ENCODE measurements around the gene TMEM131L.
"Not testable (repeated sequence)": the region's sequence is repeated elsewhere in the genome, so short reads cannot be mapped to it uniquely, and the experiment has no call there.

The TMEM131L gene

GRCh38 chr4:153449338-153449737, 16.8 kb upstream of the TMEM131L start:
- no peak for DNase-seq (ENCODE audit: low spot score)

GRCh38 chr4:153450544-153450917, 15.6 kb upstream of the TMEM131L start:
- no peak for DNase-seq (ENCODE audit: low spot score)

- not testable (repeated sequence) for DNase-seq (ENCODE audit: low spot score)
Measured at GRCh38 chr4:153451145-153451544, 15.0 kb upstream of the TMEM131L start.

- DNase-seq (ENCODE audit: low spot score), result peak; percentile 34
Measured at GRCh38 chr4:153451911-153452657, 14.1 kb upstream of the TMEM131L start.

GRCh38 chr4:153452658-153453378, 13.3 kb upstream of the TMEM131L start:
- DNase-seq (ENCODE audit: low spot score), result no peak

- no peak for DNase-seq (ENCODE audit: low spot score)
Measured at GRCh38 chr4:153453402-153453801, 12.8 kb upstream of the TMEM131L start.

GRCh38 chr4:153458969-153459368, 7.2 kb upstream of the TMEM131L start:
- DNase-seq (ENCODE audit: low spot score), result no peak

- not testable (repeated sequence) for DNase-seq (ENCODE audit: low spot score)
Measured at GRCh38 chr4:153461549-153461948, 4.6 kb upstream of the TMEM131L start.

GRCh38 chr4:153464068-153464467, 2.1 kb upstream of the TMEM131L start:
- DNase-seq (ENCODE audit: low spot score), result no peak

GRCh38 chr4:153465140-153465539, 1.0 kb upstream of the TMEM131L start:
- DNase-seq (ENCODE audit: low spot score), result no peak

GRCh38 chr4:153465615-153466080, 512 bp upstream of the TMEM131L start:
- DNase-seq (ENCODE audit: low spot score), result peak; percentile 63

- peak; percentile 77 for DNase-seq (ENCODE audit: low spot score)
Measured at GRCh38 chr4:153466949-153467896, 1.1 kb downstream of the TMEM131L start.

GRCh38 chr4:153467897-153468262, 1.7 kb downstream of the TMEM131L start:
- no peak for DNase-seq (ENCODE audit: low spot score)

GRCh38 chr4:153468587-153468986, 2.4 kb downstream of the TMEM131L start:
- DNase-seq (ENCODE audit: low spot score), result no peak

- no peak for DNase-seq (ENCODE audit: low spot score)
Measured at GRCh38 chr4:153469031-153469430, 2.9 kb downstream of the TMEM131L start.

GRCh38 chr4:153471071-153471697, 5.0 kb downstream of the TMEM131L start:
- not testable (repeated sequence) for DNase-seq (ENCODE audit: low spot score)

- DNase-seq (ENCODE audit: low spot score), result no peak
Measured at GRCh38 chr4:153471698-153472093, 5.5 kb downstream of the TMEM131L start.

GRCh38 chr4:153472122-153473037, 6.2 kb downstream of the TMEM131L start:
- no peak for DNase-seq (ENCODE audit: low spot score)

GRCh38 chr4:153474251-153474650, 8.1 kb downstream of the TMEM131L start:
- DNase-seq (ENCODE audit: low spot score), result no peak

GRCh38 chr4:153476829-153477574, 10.8 kb downstream of the TMEM131L start:
- DNase-seq (ENCODE audit: low spot score), result no peak
